GM18499 (cell line): Measurements from ENCODE around the gene DOK1.

ENCODE experiments used
- ATAC-seq: cut with Tn5 transposase; IDR thresholded peaks from one replicate; pipeline ENCODE4 v1.9.1; 2021; ENCODE audit warnings: moderate number of reproducible peaks; ENCODE audit not compliant: insufficient read depth, unreplicated experiment

The DOK1 gene

DNA sequence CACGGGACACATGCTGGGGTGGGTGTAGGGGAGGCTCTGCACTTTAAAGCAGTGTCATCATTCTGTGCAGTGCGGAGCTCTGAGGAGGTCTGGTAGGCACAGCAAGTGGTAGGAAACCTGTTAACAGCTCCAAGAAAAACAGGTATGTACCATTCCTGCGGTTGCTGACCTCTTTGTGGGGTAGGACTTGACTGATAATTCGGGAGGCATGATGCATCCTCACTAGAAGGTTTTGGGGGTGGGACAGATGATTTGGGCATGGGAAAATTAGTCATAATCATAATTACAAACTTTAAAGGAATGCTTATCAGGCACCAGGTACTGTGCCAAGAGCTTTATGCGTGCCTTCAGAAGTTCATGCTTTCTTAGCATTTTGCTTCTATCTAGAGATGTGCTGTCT is 9.7 kb downstream of the DOK1 start:
- no peak for ATAC-seq

DNA sequence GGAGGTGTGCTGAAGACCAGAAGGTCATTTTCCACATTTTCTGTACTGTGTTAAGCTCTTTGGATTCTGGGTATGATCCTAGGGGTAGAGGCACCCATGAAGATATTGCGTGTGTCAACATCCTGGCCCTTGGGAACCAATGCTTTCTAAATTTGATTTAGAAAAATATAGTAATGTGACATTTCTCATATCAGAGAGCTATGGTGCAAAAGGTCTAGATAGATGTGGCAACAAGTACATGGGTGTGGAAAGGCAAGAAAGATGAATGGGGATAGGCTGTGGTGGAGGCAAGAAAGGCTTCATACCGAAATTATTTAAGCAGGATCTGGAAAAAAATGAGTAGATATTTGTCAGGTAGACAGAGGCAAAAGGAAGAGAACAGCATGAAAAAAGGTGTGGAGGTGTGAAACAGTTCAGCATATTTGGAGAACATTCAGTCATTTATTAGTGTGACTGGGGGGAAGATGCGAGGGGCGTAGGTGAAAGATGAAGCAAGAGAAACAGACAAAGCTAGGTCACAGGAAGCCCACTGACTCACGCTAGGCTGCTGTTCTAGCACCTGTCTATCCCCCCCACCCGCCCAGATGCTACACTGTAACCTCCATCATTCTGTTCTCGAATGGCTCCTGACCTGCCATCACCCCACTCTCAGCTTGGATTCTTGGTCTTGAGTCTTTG is 11.7 kb downstream of the DOK1 start:
- no peak for ATAC-seq

DNA sequence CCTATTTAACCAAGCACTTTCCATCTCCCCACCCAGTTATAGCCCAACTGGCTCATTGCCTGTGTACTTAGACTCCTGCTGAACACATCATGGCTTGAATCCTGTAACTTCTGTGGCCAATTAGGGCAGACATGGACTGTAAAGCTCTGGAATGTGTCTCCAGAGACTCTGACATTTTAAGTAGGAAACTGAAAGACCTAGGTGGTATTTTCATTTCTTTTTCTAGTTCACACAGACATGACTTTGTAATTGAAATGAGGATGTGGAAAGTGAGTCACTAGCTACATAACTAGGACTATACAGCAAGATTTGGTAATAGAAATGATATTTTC is 12.2 kb downstream of the DOK1 start:
- no peak for ATAC-seq

DNA sequence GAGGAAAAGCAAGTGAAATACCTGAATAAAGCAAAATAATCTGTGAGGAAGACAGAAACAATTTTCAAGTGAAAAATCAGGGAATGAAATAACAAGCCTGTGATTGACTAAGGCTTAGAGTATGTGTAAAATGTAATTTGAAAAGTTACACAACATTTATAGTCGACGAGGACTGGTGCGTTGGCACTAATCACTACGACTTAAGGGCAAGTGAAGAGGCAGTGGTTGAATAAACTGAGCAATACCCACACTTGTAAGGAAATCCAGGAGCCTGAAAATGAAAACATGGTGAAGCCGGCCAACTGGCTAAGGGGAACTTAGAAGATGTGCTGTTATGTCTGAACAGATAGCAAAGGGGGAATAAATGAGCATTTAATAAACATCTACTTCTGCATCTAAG is 13.4 kb downstream of the DOK1 start:
- ATAC-seq = no peak

DNA sequence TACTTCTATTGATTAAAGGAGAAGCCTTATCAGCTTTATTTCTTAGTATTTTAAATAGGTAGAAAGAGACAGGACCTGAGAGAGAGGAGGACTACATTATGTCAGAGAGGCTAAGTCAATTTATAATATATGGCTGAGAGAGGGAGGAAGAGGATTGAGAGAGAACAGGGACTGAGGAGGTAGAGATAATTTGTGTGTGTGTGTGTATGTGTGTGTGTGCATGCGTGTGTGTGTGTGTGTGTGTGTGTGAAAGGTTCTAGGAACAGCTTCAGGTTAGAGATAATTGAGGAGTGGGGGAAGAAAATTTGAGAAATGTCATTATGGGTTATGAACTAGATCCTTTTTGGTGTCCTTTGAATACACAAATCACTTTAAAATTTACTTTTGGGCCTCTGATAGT is 15.2 kb downstream of the DOK1 start:
- no peak for ATAC-seq

DNA sequence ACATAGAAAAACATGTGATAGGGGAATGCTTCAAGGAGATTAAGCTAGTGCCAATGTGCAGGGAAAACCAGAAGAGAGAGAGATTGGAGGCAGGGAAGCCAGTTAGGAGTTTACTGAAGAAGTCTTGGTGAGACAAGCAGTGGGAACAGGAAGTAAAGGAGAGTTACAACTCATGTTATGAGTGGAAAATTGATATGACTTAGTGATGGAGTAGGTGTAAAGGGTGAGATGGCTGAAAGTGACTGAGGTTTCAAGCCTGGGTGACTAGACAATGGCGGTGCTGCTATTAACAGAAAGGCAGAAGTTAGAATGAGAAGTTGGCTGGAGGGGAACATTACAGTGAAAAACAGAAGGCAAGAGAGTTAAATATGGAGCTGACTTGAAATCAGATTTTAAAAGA is 16.5 kb downstream of the DOK1 start:
- peak; percentile 69 for ATAC-seq

DNA sequence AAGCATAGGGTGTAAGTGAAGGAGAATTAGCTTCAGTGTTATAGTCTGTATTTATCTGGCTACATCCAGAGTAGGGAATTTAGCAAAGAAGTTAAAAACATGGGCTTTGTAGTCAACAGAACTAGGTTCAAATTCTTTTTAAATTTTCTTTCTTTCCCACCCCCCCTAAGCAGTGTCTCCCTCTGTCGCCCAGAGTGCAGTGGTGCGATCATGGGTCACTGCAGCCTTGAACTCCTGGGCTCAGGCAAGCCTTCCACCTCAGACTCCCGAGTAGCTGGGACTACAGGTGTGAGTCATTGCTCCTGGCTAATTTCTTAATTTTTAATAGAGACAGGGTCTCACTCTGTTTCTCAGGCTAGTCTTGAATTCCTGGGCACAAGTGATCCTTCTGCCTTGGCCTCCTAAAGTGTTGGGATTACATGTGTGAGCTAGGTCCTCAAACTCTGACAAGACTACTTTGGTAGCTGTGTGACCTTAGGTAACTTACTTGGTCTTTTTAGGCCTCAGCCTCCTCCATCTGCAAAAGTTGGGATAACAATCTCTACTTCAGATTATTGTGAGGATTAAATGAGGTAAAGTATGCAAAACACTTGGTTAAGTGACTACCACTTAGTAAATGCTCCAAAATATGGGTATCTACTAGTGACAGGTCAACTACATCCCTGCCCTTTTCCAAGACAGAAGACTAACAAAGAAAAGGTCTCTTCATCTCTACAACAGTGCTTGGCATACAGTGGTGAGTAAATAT is 17.8 kb downstream of the DOK1 start:
- no peak for ATAC-seq

DNA sequence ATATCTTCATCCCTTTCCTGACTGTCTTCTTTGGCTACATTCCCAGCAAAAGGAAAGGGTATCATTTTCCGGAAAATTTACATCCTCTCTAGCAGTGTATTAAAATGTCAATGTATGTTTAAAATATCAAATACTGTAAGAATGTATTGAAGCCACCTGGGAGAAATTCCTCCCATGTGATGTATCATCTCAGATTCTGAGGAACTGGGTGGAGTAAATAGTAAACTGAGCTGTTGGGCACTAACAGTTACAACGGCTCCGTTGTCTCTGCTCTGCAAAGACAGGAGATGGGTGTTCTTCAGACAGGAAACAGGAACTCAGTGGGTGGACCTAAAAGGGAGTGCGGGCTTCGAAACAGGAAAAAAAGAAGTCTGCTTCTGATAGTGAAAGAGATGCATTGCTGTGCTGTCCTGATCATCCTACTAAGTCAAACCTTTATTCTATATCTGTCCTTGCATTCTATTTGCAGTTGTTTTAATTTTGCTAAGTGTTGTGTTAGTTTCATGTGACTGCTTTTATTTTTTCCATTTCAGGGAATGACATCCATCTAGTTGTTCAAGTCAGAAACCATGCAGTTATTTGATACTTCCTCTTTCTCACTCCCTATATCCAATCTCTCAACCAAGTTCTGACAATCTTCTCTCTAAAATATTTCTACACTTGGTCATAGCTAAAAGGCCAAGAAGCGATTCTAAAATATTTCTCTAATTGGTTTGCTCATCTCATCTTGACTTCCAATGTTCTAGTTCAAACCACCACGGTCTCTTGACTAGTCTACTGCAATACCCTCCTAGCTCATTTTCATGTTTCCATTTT is 19.4 kb downstream of the DOK1 start:
- no peak for ATAC-seq

DNA sequence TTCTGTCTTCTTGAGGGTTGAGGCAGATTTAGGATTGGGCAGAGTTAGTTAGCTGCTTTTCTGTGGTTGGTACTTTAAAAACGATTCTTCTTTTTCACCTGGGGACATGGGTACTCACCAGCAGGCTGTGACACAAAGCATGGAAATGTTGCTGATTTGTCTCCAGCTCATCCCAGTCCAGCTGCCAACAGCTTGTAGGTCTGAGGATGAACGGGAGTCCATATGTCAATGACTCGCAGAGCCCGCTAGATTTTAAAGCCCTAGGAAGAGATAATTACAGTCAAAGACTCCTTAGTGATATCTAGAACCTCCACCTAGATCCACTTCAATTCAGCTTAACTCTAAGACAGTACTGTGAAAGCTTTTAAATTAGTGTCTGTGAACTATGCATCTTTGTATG is 20.8 kb downstream of the DOK1 start:
- ATAC-seq = no peak

DNA sequence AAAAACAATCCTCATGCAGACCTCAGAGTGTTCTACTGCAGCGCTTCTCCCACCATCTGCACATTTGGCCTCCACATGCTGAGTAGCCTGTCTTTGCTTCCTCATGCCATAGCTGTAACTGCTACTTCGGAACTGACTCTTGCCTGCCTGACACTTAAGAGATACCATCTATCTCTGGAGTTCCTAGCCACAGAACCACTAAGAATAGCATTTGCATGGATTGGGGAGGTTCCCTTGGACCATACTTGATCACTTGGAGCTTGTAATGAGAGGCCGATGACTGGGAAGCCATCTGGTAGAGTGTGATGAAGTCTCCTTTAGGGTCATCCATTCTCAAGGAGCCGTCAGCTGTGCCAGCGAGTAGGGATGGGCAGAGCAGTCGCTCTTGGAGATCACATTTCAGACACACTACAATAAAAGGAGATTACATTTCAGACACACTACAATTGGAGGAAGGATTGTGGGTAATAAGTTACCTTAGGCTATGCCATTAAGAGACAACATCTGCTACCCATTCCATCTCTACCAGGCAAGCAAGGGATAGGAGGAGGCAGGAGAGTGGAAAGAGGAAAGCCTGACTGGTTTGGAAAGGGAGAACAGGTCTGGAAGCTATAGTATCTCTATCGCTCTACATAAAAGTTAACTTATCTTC is 21.8 kb downstream of the DOK1 start:
- no peak for ATAC-seq

DNA sequence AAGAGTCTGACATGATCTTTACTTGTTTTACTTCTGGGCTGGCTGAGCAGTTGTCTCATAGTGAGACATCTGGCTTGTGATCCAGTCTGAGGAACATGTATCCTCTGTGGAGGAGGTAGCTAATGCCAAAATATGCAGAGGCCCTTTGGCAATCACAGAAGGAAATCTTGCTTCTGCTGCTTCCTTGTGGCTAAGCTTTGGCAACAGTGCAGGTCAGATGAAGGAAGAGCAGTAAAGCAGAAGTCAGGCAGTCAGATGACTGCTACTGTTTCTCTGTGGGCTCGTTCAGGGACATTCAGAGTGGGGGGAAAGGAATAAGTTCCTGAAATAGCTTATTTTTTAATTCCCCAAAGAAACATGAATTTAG is 22.3 kb downstream of the DOK1 start:
- no peak for ATAC-seq

DNA sequence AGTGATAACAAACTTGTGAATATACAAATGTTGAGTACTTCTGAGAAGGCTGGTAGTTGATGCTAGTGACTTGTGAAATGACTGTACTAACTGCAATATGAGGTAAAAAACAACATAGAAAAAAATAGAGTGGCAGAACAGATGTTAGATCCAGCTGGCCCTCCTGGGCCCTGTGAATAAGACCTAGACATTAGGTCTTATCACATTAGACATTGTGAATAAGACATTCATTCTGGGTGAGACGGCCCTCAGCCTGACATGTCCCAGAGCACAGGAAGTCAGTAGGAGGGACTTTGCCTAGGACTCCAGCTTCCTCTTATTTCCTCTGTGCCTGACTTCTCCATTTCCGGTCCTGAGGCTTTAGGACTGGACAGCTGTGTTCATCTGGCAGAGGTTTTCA is 22.9 kb downstream of the DOK1 start:
- ATAC-seq = no peak

DNA sequence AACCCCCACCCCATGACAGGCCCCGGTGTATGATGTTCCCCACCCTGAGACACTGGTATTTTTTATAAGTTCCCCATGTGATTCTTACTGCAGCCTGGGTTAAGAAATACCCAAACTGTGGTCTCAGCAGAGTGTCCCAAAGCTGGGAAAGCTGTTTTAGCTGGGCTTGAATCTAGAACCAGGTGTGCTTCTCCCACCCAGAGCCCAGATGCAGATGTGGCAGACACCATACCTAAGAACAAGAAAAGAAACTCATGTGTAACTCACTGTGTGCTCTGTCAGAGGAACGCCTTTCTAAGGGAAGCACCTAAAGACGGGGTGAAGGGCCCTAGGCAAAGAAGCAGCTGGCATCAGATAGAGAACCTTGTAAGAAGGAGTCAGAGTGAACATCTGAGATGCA is 23.9 kb downstream of the DOK1 start:
- ATAC-seq = no peak

DNA sequence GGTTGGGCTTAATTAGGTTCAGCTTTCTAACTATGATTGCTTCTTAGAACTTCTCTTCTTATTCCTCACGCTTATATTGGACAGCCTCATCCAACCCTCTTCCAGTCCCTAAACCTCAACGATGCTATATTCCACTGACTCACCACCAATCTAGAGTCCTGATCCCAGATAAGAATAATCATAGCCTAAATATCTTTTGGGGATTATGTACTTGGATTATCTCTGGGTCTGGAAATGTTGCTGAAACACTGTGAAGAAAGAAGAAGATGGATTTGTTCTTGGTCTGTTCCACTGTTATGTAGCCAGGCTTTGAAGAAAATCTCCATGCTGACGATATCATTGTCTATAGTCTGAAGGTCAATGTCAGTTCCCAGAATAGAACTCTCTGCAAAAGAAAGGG is 26.9 kb downstream of the DOK1 start:
- ATAC-seq = no peak

DNA sequence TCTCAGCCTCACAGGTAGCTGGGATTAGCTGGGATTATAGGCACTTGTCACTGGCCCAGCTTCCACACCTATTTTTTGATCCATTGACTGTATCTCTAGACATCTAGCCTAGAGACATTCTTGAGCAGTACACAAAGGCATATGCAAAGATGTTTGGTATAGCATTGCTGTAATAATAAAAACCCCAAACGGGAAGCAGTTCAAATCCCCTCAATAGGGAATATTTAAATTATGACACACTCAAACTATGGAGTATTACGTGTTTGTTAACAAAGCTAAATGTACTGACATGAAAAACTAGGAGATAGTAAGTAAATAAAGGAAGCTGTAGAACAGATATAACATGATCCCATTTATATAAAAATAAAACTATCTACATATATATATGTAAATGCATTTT is 27.7 kb downstream of the DOK1 start:
- ATAC-seq = no peak

DNA sequence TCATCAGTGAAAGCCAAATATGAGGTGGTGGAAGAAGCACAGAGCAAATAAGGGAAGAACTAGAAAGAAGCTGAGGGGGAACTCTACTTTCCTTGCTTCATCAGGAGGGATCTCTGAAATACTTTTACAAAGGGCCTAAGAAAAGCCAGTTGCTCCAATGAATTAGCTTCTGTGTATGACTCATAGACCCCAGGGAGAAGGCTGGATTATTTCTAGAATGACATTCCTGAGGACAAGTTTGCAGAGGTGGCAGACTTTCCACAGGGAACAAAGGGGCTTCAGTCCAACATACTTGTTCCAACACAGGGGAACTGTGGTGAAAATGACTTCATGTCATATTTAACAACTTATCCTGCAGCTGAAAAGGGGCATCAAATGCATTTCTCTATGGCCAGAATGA is 29.0 kb downstream of the DOK1 start:
- no peak for ATAC-seq

DNA sequence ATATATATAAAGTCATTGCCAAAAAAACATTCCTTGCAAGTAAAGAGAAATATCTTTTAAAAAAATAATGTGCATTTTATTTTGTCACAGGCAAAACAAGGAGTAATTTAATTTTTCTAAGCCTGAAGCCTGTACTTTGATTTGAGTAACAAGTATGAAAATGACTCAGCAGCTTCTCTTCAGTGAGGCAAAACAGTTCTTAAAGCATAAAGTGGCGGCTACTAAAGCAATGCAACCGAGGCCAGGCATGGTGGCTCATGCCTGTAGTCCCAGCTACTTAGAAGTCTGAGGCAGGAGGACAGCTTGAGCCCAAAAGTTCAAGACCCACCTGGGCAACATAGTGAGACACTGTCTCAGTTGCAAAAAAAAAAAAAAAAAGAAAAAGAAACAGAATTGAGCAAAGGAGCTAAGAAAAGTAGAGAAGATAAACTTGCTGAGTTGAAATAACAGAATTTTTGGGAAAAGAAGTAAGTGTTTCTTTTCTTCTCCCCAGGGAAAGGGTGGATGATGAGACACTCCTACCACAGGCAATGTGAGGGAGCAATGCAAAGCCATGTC is 29.6 kb downstream of the DOK1 start:
- ATAC-seq = peak; percentile 61

DNA sequence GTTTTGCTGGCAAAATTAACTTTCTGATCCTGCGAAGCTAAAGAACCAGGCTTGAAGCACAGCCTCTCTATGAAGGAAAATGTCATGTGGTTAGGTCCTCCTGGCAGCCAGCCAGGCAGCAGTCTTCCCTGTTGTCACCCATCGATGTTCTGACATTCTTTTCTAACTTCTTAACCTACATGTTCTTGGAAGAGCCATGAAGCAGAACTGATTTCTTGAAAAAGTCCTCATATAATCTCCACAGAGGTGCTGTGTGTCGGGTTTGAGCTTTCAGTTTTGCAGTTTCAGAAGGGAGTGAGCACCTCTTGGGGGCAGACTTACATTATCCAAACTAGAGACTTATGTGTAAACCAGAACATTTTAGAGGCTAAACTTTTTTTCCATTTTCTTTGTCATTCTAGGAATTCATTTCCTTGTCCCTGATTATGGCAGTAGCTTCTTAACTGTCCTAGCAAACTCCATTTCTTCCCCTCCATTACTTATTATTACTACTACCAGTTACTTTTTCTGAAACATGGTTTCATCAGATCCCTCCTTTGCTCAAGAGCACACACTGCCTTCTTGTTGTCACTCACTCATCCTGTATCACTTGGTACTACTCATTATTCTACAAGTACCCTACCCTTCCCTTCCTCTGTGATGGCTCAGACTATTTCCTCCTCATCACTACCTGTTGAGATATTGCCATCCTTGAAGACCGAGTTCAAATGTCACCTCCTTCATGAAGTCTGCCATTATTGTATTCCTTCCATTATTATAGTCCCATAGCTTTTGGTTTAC is 31.1 kb downstream of the DOK1 start:
- no peak for ATAC-seq

DNA sequence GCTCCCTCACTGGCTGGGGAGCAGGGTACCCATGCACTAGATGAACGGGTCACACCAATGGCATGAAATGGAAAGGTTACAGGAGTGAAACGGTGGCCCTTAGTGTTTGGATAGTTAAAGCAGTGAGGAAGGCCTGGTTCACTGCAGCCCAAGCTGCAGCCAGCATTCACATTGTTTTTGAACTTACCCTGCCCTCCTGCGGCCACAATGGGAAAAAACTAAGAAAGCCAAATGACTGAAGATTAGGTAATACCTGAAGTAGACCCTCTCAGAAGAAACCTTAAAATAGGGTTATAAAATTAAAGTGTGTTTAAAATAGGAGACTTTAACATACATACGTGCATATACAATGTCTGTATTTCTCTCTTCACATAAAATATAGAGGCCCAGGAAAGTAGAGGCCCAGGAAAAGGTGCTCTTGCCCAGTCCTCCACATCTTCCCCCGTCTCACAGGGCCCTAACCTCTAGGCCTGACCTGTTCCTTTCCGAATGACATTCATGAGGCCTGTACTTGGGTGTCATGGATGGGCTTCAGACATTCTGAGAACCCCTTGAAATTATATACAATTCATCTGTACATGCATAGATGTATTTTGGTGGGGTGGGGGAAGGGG is 33.3 kb downstream of the DOK1 start:
- peak; percentile 58 for ATAC-seq

DNA sequence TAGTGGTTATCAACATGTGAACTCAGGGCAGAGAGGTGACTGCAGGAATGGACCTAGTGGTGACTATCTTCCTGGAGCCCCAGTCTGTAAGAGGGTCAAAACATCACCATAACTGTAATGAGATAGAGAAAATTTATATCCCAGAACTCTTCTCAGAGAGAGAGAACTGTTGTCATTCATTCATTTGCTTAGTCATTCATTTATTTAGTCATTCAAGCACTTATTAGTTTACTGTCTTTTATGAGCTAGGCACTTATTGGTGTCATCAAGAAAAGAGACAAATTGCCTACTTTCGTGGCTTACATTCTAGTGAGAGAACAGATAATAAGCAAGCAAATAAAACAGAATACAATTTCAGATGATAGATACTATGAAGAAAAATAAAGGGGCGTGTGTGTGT is 34.1 kb downstream of the DOK1 start:
- ATAC-seq = no peak
